GM18502 (cell line): ENCODE results near the gene LRRC75A.

Source experiments
- ATAC-seq: cut with Tn5 transposase; IDR thresholded peaks from one replicate; pipeline ENCODE4 v1.9.1; 2021; ENCODE audit warnings: mild to moderate bottlenecking; ENCODE audit not compliant: unreplicated experiment, poor library complexity

Gene LRRC75A

GRCh38 chr17:16438173-16438556 is 53.8 kb downstream of the LRRC75A start:
- no peak for ATAC-seq

- ATAC-seq: no peak
Measured at GRCh38 chr17:16437083-16437482, 54.9 kb downstream of the LRRC75A start.

- no peak for ATAC-seq
Measured at GRCh38 chr17:16435925-16436886, 55.8 kb downstream of the LRRC75A start.

- ATAC-seq: no peak
Measured at GRCh38 chr17:16434662-16435061, 57.3 kb downstream of the LRRC75A start.

- ATAC-seq: no peak
Measured at GRCh38 chr17:16433514-16433913, 58.5 kb downstream of the LRRC75A start.

GRCh38 chr17:16432017-16432416 is 60.0 kb downstream of the LRRC75A start:
- ATAC-seq: no peak

- ATAC-seq: no peak
Measured at GRCh38 chr17:16430650-16431049, 61.3 kb downstream of the LRRC75A start.

GRCh38 chr17:16429083-16429482 is 62.9 kb downstream of the LRRC75A start:
- no peak for ATAC-seq

- ATAC-seq: no peak
Measured at GRCh38 chr17:16428098-16428882, 63.7 kb downstream of the LRRC75A start.

GRCh38 chr17:16427020-16427419 is 65.0 kb downstream of the LRRC75A start:
- no peak for ATAC-seq

GRCh38 chr17:16425698-16426659 is 66.0 kb downstream of the LRRC75A start:
- ATAC-seq: no peak

GRCh38 chr17:16425202-16425601 is 66.8 kb downstream of the LRRC75A start:
- no peak for ATAC-seq

- no peak for ATAC-seq
Measured at GRCh38 chr17:16423226-16423872, 68.6 kb downstream of the LRRC75A start.

GRCh38 chr17:16422416-16422815 is 69.6 kb downstream of the LRRC75A start:
- ATAC-seq: no peak

- peak; percentile 9 for ATAC-seq
Measured at GRCh38 chr17:16419929-16420271, 72.1 kb downstream of the LRRC75A start.

GRCh38 chr17:16419074-16419928 is 72.7 kb downstream of the LRRC75A start:
- ATAC-seq: peak; percentile 38

- no peak for ATAC-seq
Measured at GRCh38 chr17:16418685-16419068, 73.3 kb downstream of the LRRC75A start.

- ATAC-seq: no peak
Measured at GRCh38 chr17:16417896-16418684, 73.9 kb downstream of the LRRC75A start.
